SK-N-SH (cell line): Measurements from ENCODE around the gene LNP1. TPM values are rescaled to one million over a fixed set of nuclear protein-coding genes. Genes with fewer than 3 reads are reported as not detected.

Source experiments
- CTCF ChIA-PET: fragments of 300-600, 350-600 bp; formaldehyde crosslinking; extraction: SDS; loops from one replicate; lab custom pipeline; 2021; lab: Yijun Ruan, JAX
- POLR2A ChIA-PET: fragments of 350-600 bp; sonication (Branson Sonifier 250); formaldehyde crosslinking; extraction: SDS; loops from one replicate; lab custom pipeline; 2020; ENCODE audit warnings: antibody characterized with exemption, inconsistent platforms; lab: Yijun Ruan, JAX
- DNase-seq: peaks from one replicate; pipeline ENCODE4 v3.0.0; 2012
- H2AFZ ChIP-seq: fragments of 200-600 bp; sonication (generic); 2 replicates; pipeline ENCODE4 v1.8.1; 2016; ENCODE audit warnings: antibody characterized with exemption, mild to moderate bottlenecking, low read depth
- H3F3A ChIP-seq: fragments of 200-600 bp; sonication (generic); replicated peaks from 2 replicates; pipeline ENCODE3; 2016; ENCODE audit warnings: antibody characterized with exemption, mild to moderate bottlenecking; ENCODE audit not compliant: insufficient read depth
- H3K27ac ChIP-seq, 2 experiments: fragments of 200-500 bp in 1 of 2; fragments of 200-600 bp in 1 of 2; sonication (Bioruptor generic) in 1 of 2; sonication (generic), shearing (Covaris generic) in 1 of 2; 2 replicates each; pipeline versions ENCODE4 v1.5.1 to v1.6.1; 2014 to 2016; ENCODE audit warnings: low read depth in 2 of 2, inconsistent platforms in 1 of 2, low read length in 1 of 2, mild to moderate bottlenecking in 1 of 2, mixed read lengths in 1 of 2
- H3K27me3 ChIP-seq: fragments of 200-600 bp; sonication (generic), shearing (Covaris generic); 2 replicates; pipeline ENCODE4 v1.6.1; 2016; ENCODE audit warnings: mixed run types; ENCODE audit not compliant: insufficient read depth
- H3K36me3 ChIP-seq, 2 experiments: fragments of 200-500 bp in 1 of 2; fragments of 200-600 bp in 1 of 2; sonication (Bioruptor generic) in 1 of 2; sonication (generic) in 1 of 2; replicated peaks in 1 of 2; 2 replicates each; pipeline versions ENCODE3 to v1.5.1; 2014 to 2016; ENCODE audit warnings: low read length in 1 of 2, mild to moderate bottlenecking in 1 of 2; ENCODE audit not compliant: insufficient read depth in 2 of 2, control insufficient read depth in 1 of 2
- H3K4me1 ChIP-seq, 2 experiments: fragments of 200-500 bp in 1 of 2; fragments of 200-600 bp in 1 of 2; sonication (Bioruptor generic) in 1 of 2; sonication (generic), shearing (Covaris generic) in 1 of 2; 2 replicates each; pipeline versions ENCODE4 v1.5.1 to v1.6.1; 2014 to 2016; ENCODE audit warnings: low read depth in 1 of 2, low read length in 1 of 2, mixed run types in 1 of 2; ENCODE audit not compliant: insufficient read depth in 2 of 2, control insufficient read depth in 1 of 2
- H3K4me2 ChIP-seq: fragments of 200-600 bp; sonication (generic), shearing (Covaris generic); 2 replicates; pipeline ENCODE4 v1.6.1; 2017; ENCODE audit warnings: mixed run types
- H3K4me3 ChIP-seq, 2 experiments: fragments of 200-500 bp in 1 of 2; fragments of 200-600 bp in 1 of 2; sonication (Bioruptor generic) in 1 of 2; sonication (generic), shearing (Covaris generic) in 1 of 2; 2 replicates each; pipeline versions ENCODE4 v1.5.1 to v1.8.1; 2014 to 2016; ENCODE audit warnings: low read depth in 2 of 2, inconsistent platforms in 1 of 2, low read length in 1 of 2, mild to moderate bottlenecking in 1 of 2, mixed read lengths in 1 of 2, moderate library complexity in 1 of 2
- H3K79me2 ChIP-seq: fragments of 200-600 bp; sonication (generic); 2 replicates; pipeline ENCODE4 v1.8.1; 2017; ENCODE audit warnings: mild to moderate bottlenecking; ENCODE audit not compliant: insufficient read depth
- H3K9ac ChIP-seq: fragments of 200-600 bp; sonication (generic); 2 replicates; pipeline ENCODE4 v1.6.1; 2017; ENCODE audit warnings: mixed run types
- H3K9me2 ChIP-seq: fragments of 200-600 bp; sonication (generic); 2 replicates; pipeline ENCODE4 v1.6.1; 2017; ENCODE audit warnings: mixed run types
- H3K9me3 ChIP-seq: fragments of 200-600 bp; sonication (generic); 2 replicates; pipeline ENCODE4 v1.6.1; 2017; ENCODE audit warnings: mixed run types, mild to moderate bottlenecking, moderate library complexity
- H4K20me1 ChIP-seq: fragments of 200-600 bp; sonication (generic); 2 replicates; pipeline ENCODE4 v1.6.1; 2017; ENCODE audit warnings: mild to moderate bottlenecking, mixed run types; ENCODE audit not compliant: insufficient read depth
- CTCF ChIP-seq: fragments of 200-600 bp; sonication (generic); IDR thresholded peaks from 2 replicates; pipeline ENCODE4 v1.6.1; 2017; ENCODE audit warnings: antibody characterized with exemption, mild to moderate bottlenecking, moderate library complexity
- ELF1 ChIP-seq: IDR thresholded peaks from 2 replicates; pipeline ENCODE4 v1.4.0; 2012
- EP300 ChIP-seq, 2 experiments: IDR thresholded peaks; 2 replicates each; pipeline versions ENCODE4 v1.4.0 to v1.6.1; 2012; ENCODE audit warnings: borderline replicate concordance in 1 of 2, low read depth in 1 of 2, low read length in 1 of 2
- FOSL2 ChIP-seq: IDR thresholded peaks from 2 replicates; pipeline ENCODE4 v1.4.0; 2012; ENCODE audit warnings: low read depth, mild to moderate bottlenecking, moderate library complexity, borderline replicate concordance
- GATA2 ChIP-seq: sonication (generic); formaldehyde crosslinking; IDR thresholded peaks from 2 replicates; pipeline ENCODE4 v1.5.0; 2020; ENCODE audit warnings: mild to moderate bottlenecking, missing genetic modification reagents
- JUND ChIP-seq: IDR thresholded peaks from 2 replicates; pipeline ENCODE4 v1.4.0; 2012
- NFIC ChIP-seq: IDR thresholded peaks from 2 replicates; pipeline ENCODE4 v1.4.0; 2012; ENCODE audit warnings: borderline replicate concordance
- NRF1 ChIP-seq: IDR thresholded peaks from 2 replicates; pipeline ENCODE4 v1.6.1; 2012; ENCODE audit warnings: low read depth, mild to moderate bottlenecking, low read length
- PBX3 ChIP-seq: IDR thresholded peaks from 2 replicates; pipeline ENCODE4; 2012
- REST ChIP-seq: IDR thresholded peaks from 2 replicates; pipeline ENCODE4 v1.6.1; 2012; ENCODE audit warnings: mild to moderate bottlenecking, low read depth, low read length, moderate library complexity
- TCF12 ChIP-seq: IDR thresholded peaks from 2 replicates; pipeline ENCODE4 v1.4.0; 2012
- TEAD4 ChIP-seq: IDR thresholded peaks from 2 replicates; pipeline ENCODE4 v1.4.0; 2012; ENCODE audit warnings: mild to moderate bottlenecking, borderline replicate concordance; ENCODE audit not compliant: insufficient read depth
- polyA plus RNA-seq, 3 experiments: library from polyadenylated mRNA; depleted of rRNA; stranded (reverse); fragments of >200 nt; gene quantifications; 2 replicates each; pipeline ENCODE4 v1.2.3, GENCODE V29; 2012

LNP1 gene
- polyA plus RNA-seq, 1 of the 3 experiments (the other 2 are of a cell fraction), result 2.3 TPM

- no peak overlapping the region for H3K4me3 ChIP-seq
- no peaks in the 10 kb centered on the region for H3K79me2 ChIP-seq
- H3K9me2 ChIP-seq, result no peaks in the 10 kb centered on the region
- no peak for DNase-seq
- no peaks in the 10 kb centered on the region for H3K27me3 ChIP-seq
- H3K9ac ChIP-seq, result no peak overlapping the region
- peaks cover 5% of the 10 kb centered on the region for H3F3A ChIP-seq
- no peak overlapping the region for H3K4me2 ChIP-seq
- H3K4me1 ChIP-seq, result peaks cover 0 to under 1% of the 10 kb centered on the region in 2 experiments; a peak in 1 of 4 replicates
- ChIA-PET CTCF (interaction anchor here (1.0 kb wide), 1 partner anchor 34 kb away, joined by 6 read pairs; no protein-coding TSS in a partner anchor), POLR2A (no interaction called here)
- TF ChIP-seq GATA2 (CRISPR knock-in tag) (no peak), TEAD4 (peak; percentile 72; the same call in 1 of the 2 replicates), JUND (0 out of 2 replicates have a peak, but pooled peaks have one; percentile 44), EP300 (IDR thresholded peaks at IDR 0.05; ENCODE audit: borderline replicate concordance in 1 of 2, low read depth in 1 of 2, low read length in 1 of 2) (peak in 1 of 2 experiments; percentile 26; a peak in 1 of 4 replicates), REST (no peak), CTCF (no peak), TCF12 (0 out of 2 replicates have a peak, but pooled peaks have one; percentile 44), NFIC (peak; percentile 43; the same call in 1 of the 2 replicates), PBX3 (peak; percentile 54; the same call in 1 of the 2 replicates), ELF1 (no peak), NRF1 (no peak), FOSL2 (peak; percentile 55; the same call in 1 of the 2 replicates)
- no peak overlapping the region; the same call in 1 of the 2 replicates for H2AFZ ChIP-seq
- H4K20me1 ChIP-seq, result no peaks in the 10 kb centered on the region
- H3K27ac ChIP-seq, result peak overlapping the region in 1 of 2 experiments; percentile 7; a peak in 2 of 4 replicates
- H3K9me3 ChIP-seq, result no peaks in the 10 kb centered on the region
- peaks cover 0 to 3% of the 10 kb centered on the region in 2 experiments for H3K36me3 ChIP-seq
Measured at GRCh38 chr3:100496711-100497261, 95.4 kb downstream of the LNP1 start.
